GM18502 (cell line): ENCODE data around the gene DNASE1L2.
"Not testable (repeated sequence)": the region's sequence is repeated elsewhere in the genome, so short reads cannot be mapped to it uniquely, and the experiment has no call there.

Source experiments
- ATAC-seq: cut with Tn5 transposase; IDR thresholded peaks from one replicate; pipeline ENCODE4 v1.9.1; 2021; ENCODE audit warnings: mild to moderate bottlenecking; ENCODE audit not compliant: unreplicated experiment, poor library complexity

Gene DNASE1L2

GRCh38 chr16:2263026-2263425 lies 26.8 kb downstream of the DNASE1L2 start:
- not testable (repeated sequence) for ATAC-seq

GRCh38 chr16:2266887-2267286 lies 30.6 kb downstream of the DNASE1L2 start:
- ATAC-seq, result not testable (repeated sequence)

GRCh38 chr16:2267505-2267912 lies 31.3 kb downstream of the DNASE1L2 start:
- ATAC-seq, result peak; percentile 59

GRCh38 chr16:2267913-2268666 lies 31.8 kb downstream of the DNASE1L2 start, which contains the start of gene RNPS1:
TSS of gene RNPS1 (minus strand) at chr16:2268126. CDS start at chr16:2264643, 3,483 bp downstream.
- ATAC-seq, result peak; percentile 78

- ATAC-seq, result no peak
Observed at GRCh38 chr16:2270070-2270462, 33.8 kb downstream of the DNASE1L2 start.

DNA sequence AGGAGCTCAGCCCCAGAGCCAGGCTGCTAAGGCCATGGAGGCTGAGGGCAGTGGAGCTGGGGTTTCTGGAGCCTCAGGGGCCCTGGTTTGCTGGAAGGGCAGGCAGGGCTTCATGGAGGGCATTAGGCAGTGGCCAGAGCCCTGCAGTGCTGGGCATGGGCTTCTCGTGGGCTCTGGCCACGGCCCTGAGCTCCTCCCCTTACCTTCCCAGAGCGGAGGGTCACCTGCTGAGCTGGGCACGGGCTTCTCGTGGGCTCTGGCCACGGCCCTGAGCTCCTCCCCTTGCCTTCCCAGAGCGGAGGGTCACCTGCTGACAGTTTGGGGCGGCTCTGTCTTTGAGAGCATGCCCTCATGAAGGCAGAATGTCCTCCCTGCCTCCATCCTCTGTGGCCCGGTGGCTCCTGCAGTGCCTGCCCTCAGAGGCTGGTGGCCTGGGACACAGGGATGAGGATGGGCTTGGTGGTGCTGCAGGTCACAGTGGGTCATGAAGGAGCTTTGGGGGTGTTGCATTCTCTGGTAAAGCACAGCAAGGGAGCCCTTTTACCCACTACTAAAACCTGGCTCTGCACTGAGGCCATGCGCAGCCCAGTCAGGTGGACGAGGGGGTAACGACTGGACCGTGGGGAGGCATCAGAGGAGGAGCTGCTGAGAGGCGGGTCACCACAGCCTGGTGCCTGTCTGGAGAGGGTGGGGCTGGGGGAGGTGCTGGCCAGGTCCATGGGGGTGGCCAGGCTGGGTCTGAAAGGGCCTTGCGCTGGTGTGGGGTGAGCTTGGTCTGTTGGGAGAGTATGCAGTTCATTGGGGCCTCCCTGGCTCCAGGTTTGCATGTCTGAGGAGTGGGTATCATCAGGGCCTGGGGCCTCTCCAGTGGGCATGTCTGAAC lies 34.6 kb downstream of the DNASE1L2 start:
- ATAC-seq, result no peak

DNA sequence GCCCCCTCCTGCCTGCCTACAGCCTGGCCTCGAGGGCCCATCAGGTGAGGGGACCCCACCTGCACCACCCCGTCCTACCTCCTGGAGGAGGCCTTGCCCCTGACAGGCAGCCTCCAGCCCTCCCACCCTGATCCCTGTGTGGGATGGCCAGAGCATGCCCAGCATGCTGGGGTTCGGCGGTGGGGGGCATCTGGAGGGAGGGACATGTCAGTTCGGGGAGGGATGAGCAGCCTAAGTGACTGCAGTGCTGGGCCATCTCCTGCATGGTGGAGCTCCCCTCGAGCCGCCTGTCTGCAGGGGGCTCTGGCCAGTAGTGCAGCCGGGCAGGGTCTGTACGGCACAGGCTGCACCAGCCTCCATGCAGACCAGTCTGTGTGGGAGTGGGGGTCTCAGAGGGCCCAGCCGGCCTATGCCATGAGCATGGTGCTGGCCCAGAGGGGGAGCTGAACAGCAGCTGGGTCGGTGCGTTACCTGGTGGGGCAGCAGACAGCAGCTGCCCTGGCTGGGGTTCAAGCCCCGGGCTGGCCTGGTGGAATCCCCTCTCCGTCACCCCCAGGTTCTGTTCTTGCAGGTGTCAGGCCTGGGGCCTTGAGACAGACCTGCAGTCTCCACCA lies 35.7 kb downstream of the DNASE1L2 start:
- no peak for ATAC-seq

DNA sequence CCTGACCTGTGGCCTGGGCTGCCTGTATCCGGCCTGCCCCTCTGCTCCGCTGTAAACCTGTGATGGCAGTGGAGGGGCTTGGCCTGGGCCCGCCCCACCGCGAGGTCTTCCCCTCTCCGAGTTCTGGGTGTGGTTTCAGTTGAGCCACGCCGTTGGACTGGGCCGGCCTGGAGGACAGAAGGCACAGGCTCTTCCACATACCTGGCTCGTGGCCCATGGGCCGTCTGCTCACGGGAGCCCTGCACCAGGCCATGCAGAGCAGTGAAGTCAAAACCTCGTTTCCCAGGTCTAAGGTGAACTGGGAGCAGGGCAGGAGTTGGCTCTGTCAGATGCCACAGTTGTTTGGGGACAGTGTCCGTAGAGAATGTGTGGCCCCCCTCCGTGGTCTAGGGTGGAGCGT lies 37.2 kb downstream of the DNASE1L2 start:
- ATAC-seq, result no peak

GRCh38 chr16:2273931-2274330 lies 37.7 kb downstream of the DNASE1L2 start:
- no peak for ATAC-seq

GRCh38 chr16:2275476-2276367 lies 39.5 kb downstream of the DNASE1L2 start:
- ATAC-seq, result no peak

DNA sequence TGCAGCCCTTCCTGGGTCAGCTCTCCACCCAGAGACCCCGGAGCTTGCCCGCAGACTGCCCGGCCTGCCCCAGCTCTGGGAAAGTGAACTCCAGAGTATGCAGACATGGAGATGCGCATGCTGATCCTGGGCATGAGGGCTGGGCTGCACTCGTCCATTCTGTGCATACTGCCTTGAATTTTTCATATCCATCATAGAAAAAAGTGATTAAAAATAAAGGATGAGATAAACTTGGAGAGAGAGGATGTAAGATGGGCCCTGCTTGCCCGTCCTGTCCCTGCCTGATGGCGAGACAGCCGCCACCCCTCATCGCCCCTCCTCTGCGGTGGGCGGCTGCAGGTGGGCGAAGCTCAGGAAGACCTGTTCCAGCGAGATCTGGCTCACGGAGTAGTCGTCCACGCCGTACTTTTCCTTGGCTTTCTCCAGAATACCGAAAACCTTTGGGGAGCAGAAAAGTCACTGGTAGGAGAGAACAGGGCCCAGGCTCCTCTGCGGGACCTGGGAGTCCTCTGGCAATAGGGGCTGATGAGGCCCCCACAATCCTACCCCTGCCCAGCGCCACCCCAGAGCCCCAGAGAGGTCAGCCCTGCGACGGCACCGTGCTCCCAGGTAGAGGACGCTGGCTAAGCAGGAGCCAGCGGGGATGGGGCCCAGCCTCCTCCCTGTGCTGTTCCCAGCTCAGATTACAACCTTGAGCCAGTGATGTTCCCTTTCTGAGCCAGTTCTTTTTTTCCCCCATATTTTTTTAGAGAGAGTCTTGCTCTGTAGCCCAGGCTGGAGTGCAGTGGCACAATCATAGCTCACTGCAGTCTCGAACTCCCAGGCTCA lies 40.3 kb downstream of the DNASE1L2 start:
- no peak for ATAC-seq

GRCh38 chr16:2277466-2278271 lies 41.4 kb downstream of the DNASE1L2 start:
- no peak for ATAC-seq

- ATAC-seq, result no peak
Observed at GRCh38 chr16:2278272-2278608, 42.0 kb downstream of the DNASE1L2 start.

DNA sequence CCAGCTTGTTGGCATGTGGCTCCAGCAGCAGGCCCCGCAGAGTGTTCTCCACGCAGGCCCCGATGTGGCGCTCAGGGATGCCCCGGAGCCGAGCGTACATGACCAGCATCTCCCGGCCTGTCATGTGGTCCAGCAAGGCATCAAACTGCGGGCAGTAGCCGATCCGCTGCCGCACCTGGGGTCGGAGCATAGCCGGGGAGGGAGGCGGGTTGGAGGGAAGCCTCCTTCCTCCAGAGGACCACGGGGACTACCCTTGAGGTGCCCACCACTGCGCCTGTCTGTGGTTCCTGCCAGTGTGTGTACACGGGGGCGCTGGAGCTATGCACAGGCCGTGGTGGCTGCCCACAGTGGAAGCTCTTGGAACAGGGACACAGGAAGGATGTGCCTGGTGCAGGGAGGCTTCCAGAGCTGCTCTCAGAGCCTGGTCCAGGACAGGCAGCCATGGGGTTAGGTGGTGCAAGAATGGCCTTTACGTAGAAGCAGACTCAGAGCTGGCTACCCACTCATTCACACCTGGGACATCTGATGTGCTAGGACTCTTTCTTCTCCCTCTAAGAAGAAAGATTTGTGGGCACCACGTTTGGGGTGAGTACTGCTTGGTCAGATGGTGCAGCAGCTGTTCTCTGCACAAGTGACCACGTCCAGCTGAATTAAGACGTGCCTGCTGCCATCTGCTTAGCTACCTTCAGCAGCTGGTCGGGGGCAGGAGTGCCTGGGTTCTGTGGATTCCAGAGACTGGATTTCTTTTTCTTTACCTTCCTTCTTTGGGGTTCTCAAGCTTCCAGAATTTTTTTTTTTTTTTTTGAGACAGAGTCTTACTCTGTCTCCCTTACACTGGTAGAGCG lies 42.9 kb downstream of the DNASE1L2 start:
- ATAC-seq, result no peak

GRCh38 chr16:2280461-2280860 lies 44.2 kb downstream of the DNASE1L2 start:
- no peak for ATAC-seq

- no peak for ATAC-seq
Observed at GRCh38 chr16:2280981-2281542, 44.8 kb downstream of the DNASE1L2 start.

GRCh38 chr16:2282262-2282661 lies 46.0 kb downstream of the DNASE1L2 start:
- no peak for ATAC-seq
